OCI-M2 (cell line): ENCODE data around the gene GNPNAT1.
"Not testable (repeated sequence)": the region's sequence is repeated elsewhere in the genome, so short reads cannot be mapped to it uniquely, and the experiment has no call there.

ENCODE experiments used
- DNase-seq: peaks from one replicate; lab custom pipeline; 2025; ENCODE audit not compliant: unreplicated experiment; lab: John Stamatoyannopoulos, UW

Gene GNPNAT1

GRCh38 chr14:52729925-52730708, 61.3 kb downstream of the GNPNAT1 start, which contains the start of gene STYX:
Gene STYX (plus strand): TSS chr14:52730166. CDS start chr14:52730475, 309 bp downstream.
- DNase-seq, result peak; percentile 96

- DNase-seq, result no peak
Observed at GRCh38 chr14:52729585-52729924, 61.9 kb downstream of the GNPNAT1 start.

- not testable (repeated sequence) for DNase-seq
Observed at GRCh38 chr14:52729035-52729434, 62.4 kb downstream of the GNPNAT1 start.

GRCh38 chr14:52727509-52727908, 63.9 kb downstream of the GNPNAT1 start:
- DNase-seq, result not testable (repeated sequence)
